ENCODE data around the gene BTBD3. TPM values are rescaled to one million over a fixed set of nuclear protein-coding genes. Genes with fewer than 3 reads are reported as not detected.

The BTBD3 gene
- total RNA-seq, 2 donors from 2014 or later: 20.8 to 21.2 TPM

DNA sequence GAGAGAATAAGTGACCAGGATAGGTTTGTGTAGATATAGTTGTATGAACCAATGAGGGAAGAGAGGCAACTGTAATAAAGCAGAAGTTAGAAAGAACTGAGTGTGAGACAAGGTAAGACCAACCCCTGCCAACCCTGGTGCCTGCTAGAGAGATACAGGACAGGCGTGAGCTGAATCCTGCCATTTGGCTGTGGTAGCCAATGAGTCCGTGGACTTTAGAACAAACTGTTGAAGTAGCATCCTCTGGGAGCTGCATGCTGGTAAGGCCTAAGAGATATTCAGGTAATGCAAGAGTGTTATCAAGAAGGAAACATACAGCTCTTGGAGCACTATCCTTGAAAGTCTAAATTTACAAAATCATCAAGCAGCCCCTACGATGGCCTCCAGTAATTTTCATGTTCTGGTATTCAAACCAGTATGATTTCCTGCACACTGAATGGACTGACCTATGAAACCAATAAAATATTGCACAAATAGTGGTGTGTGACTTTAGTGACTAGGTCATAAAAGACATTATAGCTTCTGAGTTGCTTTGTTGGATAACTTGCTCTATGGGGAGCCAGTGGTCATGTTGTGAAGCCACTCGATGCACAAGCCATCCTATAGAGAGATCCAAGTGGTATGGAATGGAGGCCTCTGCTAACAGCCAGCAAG lies 24.0 kb downstream of the BTBD3 start:
- H3K27me3 ChIP-seq: no peaks in the 10 kb centered on the region
- no peak overlapping the region for H3K4me3 ChIP-seq
- no peak for TF ChIP-seq CTCF (IDR thresholded peaks at IDR 0.05)
- H3K36me3 ChIP-seq: no peaks in the 10 kb centered on the region
- H3K27ac ChIP-seq: no peak overlapping the region
- DNase-seq (ENCODE audit: low spot score): no peak
- H3K4me1 ChIP-seq: no peaks in the 10 kb centered on the region
- H3K9me3 ChIP-seq: no peaks in the 10 kb centered on the region

DNA sequence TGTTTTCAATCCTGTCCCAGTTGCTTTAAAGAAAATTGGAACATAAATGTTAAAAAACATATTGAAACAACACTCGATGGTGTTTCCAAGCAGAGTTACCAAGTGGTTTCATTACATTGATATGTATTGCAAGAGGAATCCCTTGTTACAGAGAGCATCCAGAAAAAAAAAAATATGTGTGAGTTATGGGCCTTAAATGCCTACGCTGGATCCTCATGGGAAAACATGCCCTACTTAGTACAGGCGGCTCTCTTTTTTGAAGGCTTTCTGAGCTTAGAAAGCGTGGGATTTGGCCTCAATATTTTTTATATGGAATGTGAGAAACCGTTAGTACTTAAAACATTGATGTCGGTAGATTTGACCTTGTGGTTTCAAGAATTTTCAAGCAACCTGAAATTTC lies 26.1 kb downstream of the BTBD3 start:
- Histone ChIP-seq H3K27ac (no peak overlapping the region), H3K4me1 (no peaks in the 10 kb centered on the region), H3K4me3 (no peak overlapping the region), H3K36me3 (no peaks in the 10 kb centered on the region), H3K27me3 (no peaks in the 10 kb centered on the region), H3K9me3 (no peaks in the 10 kb centered on the region)
- no peak for TF ChIP-seq CTCF (IDR thresholded peaks at IDR 0.05)
- no peak for DNase-seq (ENCODE audit: low spot score)

GRCh38 chr20:11948806-11949205 lies 31.1 kb downstream of the BTBD3 start:
- Histone ChIP-seq H3K27ac (no peak overlapping the region), H3K9me3 (no peaks in the 10 kb centered on the region), H3K4me3 (no peak overlapping the region), H3K27me3 (no peaks in the 10 kb centered on the region), H3K4me1 (no peaks in the 10 kb centered on the region), H3K36me3 (no peaks in the 10 kb centered on the region)
- no peak for DNase-seq (ENCODE audit: low spot score)
- TF ChIP-seq CTCF (IDR thresholded peaks at IDR 0.05): no peak

GRCh38 chr20:11949711-11950110 lies 32.0 kb downstream of the BTBD3 start:
- Histone ChIP-seq H3K27ac (no peak overlapping the region), H3K27me3 (no peaks in the 10 kb centered on the region), H3K36me3 (no peaks in the 10 kb centered on the region), H3K9me3 (no peaks in the 10 kb centered on the region), H3K4me3 (no peak overlapping the region), H3K4me1 (no peaks in the 10 kb centered on the region)
- no peak for DNase-seq (ENCODE audit: low spot score)
- no peak for TF ChIP-seq CTCF (IDR thresholded peaks at IDR 0.05)

DNA sequence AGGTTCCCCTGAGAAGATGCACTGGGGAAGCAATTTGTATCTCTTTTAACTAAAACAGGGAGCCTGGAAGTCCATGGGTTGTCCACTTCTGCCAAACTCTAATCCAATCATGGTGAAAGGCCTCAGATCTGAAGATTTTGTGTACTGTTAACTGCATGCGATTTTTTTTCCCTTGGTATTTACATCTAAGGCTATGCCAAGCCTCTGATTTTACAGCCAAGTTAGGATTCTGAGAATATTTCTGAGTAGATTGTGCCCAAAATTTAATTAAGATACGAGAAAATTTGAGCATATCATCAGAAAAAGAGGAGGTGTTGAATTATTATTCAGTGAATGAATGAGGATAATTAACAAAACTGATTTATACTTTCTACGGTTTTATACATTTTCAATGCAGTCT lies 34.0 kb downstream of the BTBD3 start:
- Histone ChIP-seq H3K4me3 (no peak overlapping the region), H3K9me3 (no peaks in the 10 kb centered on the region), H3K27me3 (no peaks in the 10 kb centered on the region), H3K27ac (no peak overlapping the region), H3K36me3 (no peaks in the 10 kb centered on the region), H3K4me1 (no peaks in the 10 kb centered on the region)
- no peak for DNase-seq (ENCODE audit: low spot score)
- no peak for TF ChIP-seq CTCF (IDR thresholded peaks at IDR 0.05)

DNA sequence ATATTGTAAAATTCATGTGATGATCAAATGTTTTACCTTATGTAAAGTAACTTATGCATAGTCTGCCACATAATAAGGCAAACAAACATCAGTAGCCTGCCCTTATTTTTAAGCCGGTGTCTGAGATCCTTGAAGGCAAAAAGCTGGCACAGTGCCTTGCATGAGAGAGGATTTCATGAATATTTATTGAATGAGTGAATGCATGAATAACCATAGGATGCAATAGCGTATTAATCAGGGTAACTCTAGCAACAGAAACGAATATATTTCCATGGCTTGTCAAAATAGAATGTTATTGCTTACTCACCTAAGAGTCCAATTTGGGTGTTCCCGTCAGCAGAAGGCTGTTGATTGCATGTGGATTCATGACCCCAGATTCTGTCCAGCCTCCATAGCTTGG lies 34.9 kb downstream of the BTBD3 start:
- no peak for TF ChIP-seq CTCF (IDR thresholded peaks at IDR 0.05)
- Histone ChIP-seq H3K4me3 (no peak overlapping the region), H3K4me1 (no peaks in the 10 kb centered on the region), H3K9me3 (no peaks in the 10 kb centered on the region), H3K27ac (no peak overlapping the region), H3K36me3 (no peaks in the 10 kb centered on the region), H3K27me3 (no peaks in the 10 kb centered on the region)
- no peak for DNase-seq (ENCODE audit: low spot score)
